K562 (cell line): ENCODE data around the gene FOS. TPM values are rescaled to one million over a fixed set of nuclear protein-coding genes. Genes with fewer than 3 reads are reported as not detected.

Experiments used
- GABPB1 ChIP-seq: sonication (generic); formaldehyde crosslinking; IDR thresholded peaks from 2 replicates; pipeline ENCODE4 v1.8.0; 2022; ENCODE audit warnings: mild to moderate bottlenecking, missing genetic modification reagents
- MEIS2 ChIP-seq: fragments of 450-650 bp; IDR thresholded peaks from 2 replicates; pipeline ENCODE4 v1.6.1; 2014; ENCODE audit warnings: mild to moderate bottlenecking; ENCODE audit not compliant: partially characterized antibody
- MYNN ChIP-seq, 2 experiments: sonication (generic); formaldehyde crosslinking in 1 of 2; IDR thresholded peaks; 2 replicates each; pipeline versions ENCODE4 v1.5.0 to v1.6.1; 2016 to 2020; ENCODE audit warnings: antibody characterized with exemption in 1 of 2, missing genetic modification reagents in 1 of 2
- SOX6 ChIP-seq: fragments of 450-650 bp; IDR thresholded peaks from 2 replicates; pipeline ENCODE4 v1.6.1; 2014; ENCODE audit warnings: mild to moderate bottlenecking
- WHSC1 ChIP-seq: IDR thresholded peaks from one replicate; pipeline ENCODE4 v1.6.1; 2012; ENCODE audit warnings: low read length, control low read depth, inconsistent platforms
- ZBTB43 ChIP-seq: sonication (generic); formaldehyde crosslinking; IDR thresholded peaks from 2 replicates; pipeline ENCODE4 v1.8.0; 2023; ENCODE audit warnings: mild to moderate bottlenecking, missing genetic modification reagents
- ZNF511 ChIP-seq: sonication (generic); formaldehyde crosslinking; IDR thresholded peaks from 2 replicates; pipeline ENCODE4 v1.8.0; 2022; ENCODE audit warnings: mild to moderate bottlenecking, missing genetic modification reagents
- polyA plus RNA-seq, 8 experiments: library from polyadenylated mRNA; depleted of rRNA in 4 of 8; stranded (reverse) in 5 of 8; unstranded in 3 of 8; fragments of >200 nt; fragmentation: Nextera tagmentation in 2 of 8; fragmentation: Illumina TruSeq in 1 of 8; extraction: Ambion mirVana in 2 of 8; extraction: Trizol in 1 of 8; gene quantifications; 2 replicates each; pipeline versions ENCODE4 v1.2.1 to v1.2.3, GENCODE V29; 2011 to 2014; ENCODE audit warnings: inconsistent platforms in 1 of 8, missing spikeins in 1 of 8
- total RNA-seq, 7 experiments: library from RNA; depleted of rRNA in 6 of 7; stranded (reverse); fragments of >200 nt in 6 of 7; fragmentation: Illumina TruSeq in 2 of 7; extraction: Trizol in 2 of 7; gene quantifications; 2 replicates each; pipeline versions ENCODE4 v1.2.1 to v1.2.3, GENCODE V29; 2011 to 2021; ENCODE audit warnings: low replicate concordance in 1 of 7
- TF ChIP-seq, protein P1 (sequence below), 2 experiments: fragments of 450-650 bp; IDR thresholded peaks; 2 replicates each; pipeline ENCODE4 v1.6.1; 2016; ENCODE audit warnings: mild to moderate bottlenecking in 2 of 2, borderline replicate concordance in 1 of 2, low read depth in 1 of 2, moderate library complexity in 1 of 2
- TF ChIP-seq, protein P2 (sequence below): fragments of 450-650 bp; IDR thresholded peaks from 2 replicates; pipeline ENCODE4 v1.6.1; 2016
- TF ChIP-seq, protein P3 (sequence below): sonication (generic); formaldehyde crosslinking; IDR thresholded peaks from 2 replicates; pipeline ENCODE4 v1.8.1; 2023; ENCODE audit warnings: mild to moderate bottlenecking, missing genetic modification reagents
- TF ChIP-seq, protein P4 (sequence below): fragments of 450-650 bp; IDR thresholded peaks from 2 replicates; pipeline ENCODE4 v1.7.1; 2018; ENCODE audit warnings: mild to moderate bottlenecking, low read depth; ENCODE audit not compliant: partially characterized antibody

FOS gene
- total and polyA plus RNA-seq, 9 of the 15 experiments (the other 6 are each of a cell fraction or from before 2014, with no cell fraction given) = 0.54 to 13.8 (median 8.9) TPM

- TF ChIP-seq, protein P1, sequence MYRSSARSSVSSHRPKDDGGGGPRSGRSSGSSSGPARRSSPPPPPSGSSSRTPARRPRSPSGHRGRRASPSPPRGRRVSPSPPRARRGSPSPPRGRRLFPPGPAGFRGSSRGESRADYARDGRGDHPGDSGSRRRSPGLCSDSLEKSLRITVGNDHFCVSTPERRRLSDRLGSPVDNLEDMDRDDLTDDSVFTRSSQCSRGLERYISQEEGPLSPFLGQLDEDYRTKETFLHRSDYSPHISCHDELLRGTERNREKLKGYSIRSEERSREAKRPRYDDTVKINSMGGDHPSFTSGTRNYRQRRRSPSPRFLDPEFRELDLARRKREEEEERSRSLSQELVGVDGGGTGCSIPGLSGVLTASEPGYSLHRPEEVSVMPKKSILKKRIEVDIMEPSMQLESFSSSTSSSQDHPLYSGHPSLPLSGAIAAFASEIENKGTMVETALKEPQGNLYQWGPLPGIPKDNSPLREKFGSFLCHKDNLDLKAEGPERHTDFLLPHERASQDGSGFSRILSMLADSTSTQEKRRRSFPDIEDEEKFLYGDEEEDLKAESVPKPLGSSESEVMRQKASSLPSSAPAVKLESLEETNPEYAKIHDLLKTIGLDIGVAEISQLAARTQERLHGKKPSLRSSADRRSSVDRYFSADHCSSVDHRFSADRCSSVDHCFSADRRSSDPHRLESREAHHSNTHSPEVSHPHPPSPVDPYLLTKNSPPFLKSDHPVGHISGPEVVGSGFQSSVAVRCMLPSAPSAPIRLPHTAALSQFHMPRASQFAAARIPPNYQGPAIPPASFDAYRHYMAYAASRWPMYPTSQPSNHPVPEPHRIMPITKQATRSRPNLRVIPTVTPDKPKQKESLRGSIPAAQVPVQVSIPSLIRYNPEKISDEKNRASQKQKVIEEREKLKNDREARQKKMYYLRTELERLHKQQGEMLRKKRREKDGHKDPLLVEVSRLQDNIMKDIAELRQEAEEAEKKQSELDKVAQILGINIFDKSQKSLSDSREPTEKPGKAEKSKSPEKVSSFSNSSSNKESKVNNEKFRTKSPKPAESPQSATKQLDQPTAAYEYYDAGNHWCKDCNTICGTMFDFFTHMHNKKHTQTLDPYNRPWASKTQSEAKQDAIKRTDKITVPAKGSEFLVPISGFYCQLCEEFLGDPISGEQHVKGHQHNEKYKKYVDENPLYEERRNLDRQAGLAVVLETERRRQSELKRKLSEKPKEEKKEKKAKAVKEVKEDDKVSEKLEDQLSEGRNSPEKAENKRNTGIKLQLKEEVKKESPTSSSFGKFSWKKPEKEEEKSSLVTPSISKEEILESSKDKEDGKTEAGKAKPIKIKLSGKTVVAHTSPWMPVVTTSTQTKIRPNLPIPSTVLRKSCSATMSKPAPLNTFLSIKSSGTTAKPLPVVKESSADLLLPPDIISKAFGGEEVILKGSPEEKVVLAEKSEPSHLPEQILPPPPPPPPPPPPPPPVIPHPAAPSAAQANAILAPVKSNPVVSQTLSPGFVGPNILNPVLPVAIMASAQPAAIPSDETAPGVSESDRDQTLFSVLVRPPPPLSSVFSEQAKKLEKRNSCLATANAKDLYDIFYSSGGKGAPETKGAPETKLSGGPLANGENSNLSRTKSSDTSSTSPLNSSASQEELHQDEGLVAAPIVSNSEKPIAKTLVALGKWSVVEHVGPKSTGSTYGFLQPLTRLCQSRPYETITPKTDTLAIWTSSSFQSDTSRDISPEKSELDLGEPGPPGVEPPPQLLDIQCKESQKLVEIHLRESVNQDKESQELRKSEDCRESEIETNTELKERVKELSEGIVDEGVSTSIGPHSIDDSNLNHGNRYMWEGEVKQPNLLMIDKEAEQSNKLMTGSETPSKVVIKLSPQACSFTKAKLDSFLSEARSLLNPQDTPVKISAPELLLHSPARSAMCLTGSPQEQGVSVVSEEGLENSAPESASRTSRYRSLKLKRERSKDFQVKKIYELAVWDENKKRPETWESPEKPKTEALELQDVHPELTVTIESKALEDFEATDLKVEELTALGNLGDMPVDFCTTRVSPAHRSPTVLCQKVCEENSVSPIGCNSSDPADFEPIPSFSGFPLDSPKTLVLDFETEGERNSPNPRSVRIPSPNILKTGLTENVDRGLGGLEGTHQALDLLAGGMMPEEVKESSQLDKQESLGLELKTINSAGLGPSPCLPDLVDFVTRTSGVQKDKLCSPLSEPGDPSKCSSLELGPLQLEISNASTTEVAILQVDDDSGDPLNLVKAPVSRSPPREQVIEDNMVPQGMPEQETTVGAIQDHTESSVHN (IDR thresholded peaks at IDR 0.05; ENCODE audit: borderline replicate concordance in 1 of 2, low read depth in 1 of 2) = no peak
- TF ChIP-seq WHSC1 = no peak
- TF ChIP-seq, protein P2, sequence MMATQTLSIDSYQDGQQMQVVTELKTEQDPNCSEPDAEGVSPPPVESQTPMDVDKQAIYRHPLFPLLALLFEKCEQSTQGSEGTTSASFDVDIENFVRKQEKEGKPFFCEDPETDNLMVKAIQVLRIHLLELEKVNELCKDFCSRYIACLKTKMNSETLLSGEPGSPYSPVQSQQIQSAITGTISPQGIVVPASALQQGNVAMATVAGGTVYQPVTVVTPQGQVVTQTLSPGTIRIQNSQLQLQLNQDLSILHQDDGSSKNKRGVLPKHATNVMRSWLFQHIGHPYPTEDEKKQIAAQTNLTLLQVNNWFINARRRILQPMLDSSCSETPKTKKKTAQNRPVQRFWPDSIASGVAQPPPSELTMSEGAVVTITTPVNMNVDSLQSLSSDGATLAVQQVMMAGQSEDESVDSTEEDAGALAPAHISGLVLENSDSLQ = no peak
- TF ChIP-seq, protein P3, sequence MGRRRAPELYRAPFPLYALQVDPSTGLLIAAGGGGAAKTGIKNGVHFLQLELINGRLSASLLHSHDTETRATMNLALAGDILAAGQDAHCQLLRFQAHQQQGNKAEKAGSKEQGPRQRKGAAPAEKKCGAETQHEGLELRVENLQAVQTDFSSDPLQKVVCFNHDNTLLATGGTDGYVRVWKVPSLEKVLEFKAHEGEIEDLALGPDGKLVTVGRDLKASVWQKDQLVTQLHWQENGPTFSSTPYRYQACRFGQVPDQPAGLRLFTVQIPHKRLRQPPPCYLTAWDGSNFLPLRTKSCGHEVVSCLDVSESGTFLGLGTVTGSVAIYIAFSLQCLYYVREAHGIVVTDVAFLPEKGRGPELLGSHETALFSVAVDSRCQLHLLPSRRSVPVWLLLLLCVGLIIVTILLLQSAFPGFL (CRISPR knock-in tag) = no peak
- TF ChIP-seq MEIS2 = peak; percentile 4
- no peak for TF ChIP-seq MYNN (IDR thresholded peaks at IDR 0.05)
- no peak for TF ChIP-seq MYNN (CRISPR knock-in tag; IDR thresholded peaks at IDR 0.05)
- TF ChIP-seq SOX6 = no peak
- peak; percentile 22; the same call in 1 of the 2 replicates for TF ChIP-seq ZBTB43 (CRISPR knock-in tag)
- no peak for TF ChIP-seq ZNF511 (CRISPR knock-in tag)
- TF ChIP-seq GABPB1 = no peak
- TF ChIP-seq, protein P4, sequence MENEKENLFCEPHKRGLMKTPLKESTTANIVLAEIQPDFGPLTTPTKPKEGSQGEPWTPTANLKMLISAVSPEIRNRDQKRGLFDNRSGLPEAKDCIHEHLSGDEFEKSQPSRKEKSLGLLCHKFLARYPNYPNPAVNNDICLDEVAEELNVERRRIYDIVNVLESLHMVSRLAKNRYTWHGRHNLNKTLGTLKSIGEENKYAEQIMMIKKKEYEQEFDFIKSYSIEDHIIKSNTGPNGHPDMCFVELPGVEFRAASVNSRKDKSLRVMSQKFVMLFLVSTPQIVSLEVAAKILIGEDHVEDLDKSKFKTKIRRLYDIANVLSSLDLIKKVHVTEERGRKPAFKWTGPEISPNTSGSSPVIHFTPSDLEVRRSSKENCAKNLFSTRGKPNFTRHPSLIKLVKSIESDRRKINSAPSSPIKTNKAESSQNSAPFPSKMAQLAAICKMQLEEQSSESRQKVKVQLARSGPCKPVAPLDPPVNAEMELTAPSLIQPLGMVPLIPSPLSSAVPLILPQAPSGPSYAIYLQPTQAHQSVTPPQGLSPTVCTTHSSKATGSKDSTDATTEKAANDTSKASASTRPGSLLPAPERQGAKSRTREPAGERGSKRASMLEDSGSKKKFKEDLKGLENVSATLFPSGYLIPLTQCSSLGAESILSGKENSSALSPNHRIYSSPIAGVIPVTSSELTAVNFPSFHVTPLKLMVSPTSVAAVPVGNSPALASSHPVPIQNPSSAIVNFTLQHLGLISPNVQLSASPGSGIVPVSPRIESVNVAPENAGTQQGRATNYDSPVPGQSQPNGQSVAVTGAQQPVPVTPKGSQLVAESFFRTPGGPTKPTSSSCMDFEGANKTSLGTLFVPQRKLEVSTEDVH = no peak
Measured at GRCh38 chr14:75279153-75279762, 630 bp downstream of the FOS start (continued).
